ENCODE measurements around the gene TBC1D26. TPM values are rescaled to one million over a fixed set of nuclear protein-coding genes. Genes with fewer than 3 reads are reported as not detected.
"Not testable (repeated sequence)": the region's sequence is repeated elsewhere in the genome, so short reads cannot be mapped to it uniquely, and the experiment has no call there.

TBC1D26 gene
- total RNA-seq, 1 experiment from 2014 or later: 3.5 TPM

- POLR2A ChIA-PET, ATAC-seq: not testable (repeated sequence)
Measured at GRCh38 chr17:15704239-15704638, 27.8 kb upstream of the TBC1D26 start.

GRCh38 chr17:15704813-15705212, 27.3 kb upstream of the TBC1D26 start:
- H3K4me1 Mint-ChIP-seq; H3K27ac Mint-ChIP-seq; CTCF ChIA-PET; H3K27me3 Mint-ChIP-seq (ENCODE audit: low read depth); DNase-seq (ENCODE audit: low spot score); POLR2A ChIA-PET; H3K4me3 Mint-ChIP-seq; ATAC-seq: not testable (repeated sequence)
- Mint-ChIP-seq H3K36me3 (peaks cover 61% of the 10 kb centered on the region), H3K9me3 (peaks cover 24% of the 10 kb centered on the region)

More at GRCh38 chr17:15704239-15704638, 27.8 kb upstream of the TBC1D26 start:
- H3K4me3 Mint-ChIP-seq; H3K4me1 Mint-ChIP-seq; H3K27ac Mint-ChIP-seq; H3K27me3 Mint-ChIP-seq (ENCODE audit: low read depth); CTCF ChIA-PET; DNase-seq (ENCODE audit: low spot score): not testable (repeated sequence)
- peaks cover 55% of the 10 kb centered on the region for H3K36me3 Mint-ChIP-seq
- H3K9me3 Mint-ChIP-seq: peaks cover 19% of the 10 kb centered on the region

- H3K27ac Mint-ChIP-seq; DNase-seq (ENCODE audit: low spot score); H3K4me1 Mint-ChIP-seq; POLR2A ChIA-PET; H3K4me3 Mint-ChIP-seq; CTCF ChIA-PET; ATAC-seq; H3K27me3 Mint-ChIP-seq (ENCODE audit: low read depth): not testable (repeated sequence)
- H3K36me3 Mint-ChIP-seq: peaks cover 83% of the 10 kb centered on the region
- H3K9me3 Mint-ChIP-seq: peaks cover 41% of the 10 kb centered on the region
Measured at GRCh38 chr17:15708879-15709278, 23.2 kb upstream of the TBC1D26 start.

- H3K27me3 Mint-ChIP-seq (ENCODE audit: low read depth); CTCF ChIA-PET; H3K27ac Mint-ChIP-seq; DNase-seq (ENCODE audit: low spot score); POLR2A ChIA-PET; ATAC-seq; H3K4me1 Mint-ChIP-seq; H3K4me3 Mint-ChIP-seq: not testable (repeated sequence)
- Mint-ChIP-seq H3K9me3 (peaks cover 52% of the 10 kb centered on the region), H3K36me3 (peaks cover 82% of the 10 kb centered on the region)
Measured at GRCh38 chr17:15716601-15717563, 15.2 kb upstream of the TBC1D26 start.

GRCh38 chr17:15730535-15730934, 1.5 kb upstream of the TBC1D26 start:
- H3K4me1 Mint-ChIP-seq; H3K36me3 Mint-ChIP-seq; POLR2A ChIA-PET; H3K9me3 Mint-ChIP-seq; H3K4me3 Mint-ChIP-seq; DNase-seq (ENCODE audit: low spot score); ATAC-seq; H3K27ac Mint-ChIP-seq; CTCF ChIA-PET; H3K27me3 Mint-ChIP-seq (ENCODE audit: low read depth): not testable (repeated sequence)

GRCh38 chr17:15733174-15733789, 1.2 kb downstream of the TBC1D26 start:
- ATAC-seq; DNase-seq (ENCODE audit: low spot score); H3K27ac Mint-ChIP-seq; CTCF ChIA-PET; H3K9me3 Mint-ChIP-seq; H3K4me3 Mint-ChIP-seq; POLR2A ChIA-PET; H3K36me3 Mint-ChIP-seq; H3K27me3 Mint-ChIP-seq (ENCODE audit: low read depth); H3K4me1 Mint-ChIP-seq: not testable (repeated sequence)

GRCh38 chr17:15736578-15736977, 4.5 kb downstream of the TBC1D26 start:
- H3K4me1 Mint-ChIP-seq; H3K9me3 Mint-ChIP-seq; CTCF ChIA-PET; POLR2A ChIA-PET; H3K27me3 Mint-ChIP-seq (ENCODE audit: low read depth); H3K36me3 Mint-ChIP-seq; DNase-seq (ENCODE audit: low spot score); H3K4me3 Mint-ChIP-seq; ATAC-seq; H3K27ac Mint-ChIP-seq: not testable (repeated sequence)

- no peaks in the 10 kb centered on the region for H3K27me3 Mint-ChIP-seq (ENCODE audit: low read depth)
- CTCF ChIA-PET: interaction anchor here (0.6 kb wide), 1 partner anchor 272 kb away, joined by 3 read pairs; no protein-coding TSS in a partner anchor
- H3K9me3 Mint-ChIP-seq: no peaks in the 10 kb centered on the region
- H3K4me3 Mint-ChIP-seq: no peak overlapping the region
- H3K36me3 Mint-ChIP-seq: no peaks in the 10 kb centered on the region
- TF ChIP-seq TEAD1 (CRISPR knock-in tag; IDR thresholded peaks at IDR 0.05) (no peak), NR2C2 (CRISPR knock-in tag; IDR thresholded peaks at IDR 0.05) (no peak), ZNF671 (CRISPR knock-in tag; IDR thresholded peaks at IDR 0.05) (no peak), ATF2 (CRISPR knock-in tag; IDR thresholded peaks at IDR 0.05; ENCODE audit: borderline replicate concordance, low read depth) (no peak), ATF3 (CRISPR knock-in tag; conservative IDR thresholded peaks at IDR 0.05) (no peak), NFYB (CRISPR knock-in tag; conservative IDR thresholded peaks at IDR 0.05; ENCODE audit: low read depth) (no peak), CREM (CRISPR knock-in tag; IDR thresholded peaks at IDR 0.05) (no peak), E2F5 (CRISPR knock-in tag; IDR thresholded peaks at IDR 0.05) (no peak), ZNF317 (CRISPR knock-in tag; IDR thresholded peaks at IDR 0.05; ENCODE audit: borderline replicate concordance, low read depth) (no peak)
- POLR2A ChIA-PET: no interaction called here
- H3K27ac Mint-ChIP-seq: no peak overlapping the region
- ATAC-seq: no peak
- H3K4me1 Mint-ChIP-seq: no peaks in the 10 kb centered on the region
- DNase-seq (ENCODE audit: low spot score): no peak
Measured at GRCh38 chr17:15738066-15738465, 6.0 kb downstream of the TBC1D26 start.

- DNase-seq (ENCODE audit: low spot score); H3K4me3 Mint-ChIP-seq; ATAC-seq; H3K36me3 Mint-ChIP-seq; POLR2A ChIA-PET; H3K4me1 Mint-ChIP-seq; H3K27ac Mint-ChIP-seq; H3K9me3 Mint-ChIP-seq; H3K27me3 Mint-ChIP-seq (ENCODE audit: low read depth); CTCF ChIA-PET: not testable (repeated sequence)
Measured at GRCh38 chr17:15739259-15739658, 7.2 kb downstream of the TBC1D26 start.

Data from WTC11 (cell line).